Brain microvascular endothelial cell (primary cell): ENCODE data around the gene TADA3.

ENCODE experiments used
- DNase-seq: peaks from one replicate; pipeline ENCODE4 v3.0.0-alpha.2; 2020
- H3K27ac ChIP-seq: fragments of 250-450 bp; sonication (Bioruptor Pico); 2 replicates; pipeline ENCODE4 v1.5.1; 2020; ENCODE audit warnings: mild to moderate bottlenecking, moderate library complexity
- H3K27me3 ChIP-seq: fragments of 250-450 bp; sonication (Bioruptor Pico); replicated peaks from 2 replicates; pipeline ENCODE4 v1.5.1; 2020; ENCODE audit warnings: mild to moderate bottlenecking
- H3K36me3 ChIP-seq: fragments of 250-450 bp; sonication (Bioruptor Pico); replicated peaks from 2 replicates; pipeline ENCODE4 v1.5.1; 2020; ENCODE audit warnings: mild to moderate bottlenecking
- H3K4me3 ChIP-seq: 2 replicates; pipeline ENCODE4 v1.5.1; 2011; ENCODE audit warnings: low read depth, mild to moderate bottlenecking, control low read depth, low read length, moderate library complexity
- in situ Hi-C: cut with HindIII; loops from 2 replicates; pipeline ENCODE4 v1.10.0; 2017; ENCODE audit warnings: low sequenced_read_pairs, low pct_ligation_motif_present
- TF ChIP-seq, protein P1 (sequence below): IDR thresholded peaks from 2 replicates; pipeline ENCODE4 v1.5.1; 2011; ENCODE audit warnings: low read depth, mild to moderate bottlenecking, moderate library complexity, low read length, control low read depth, inconsistent platforms; ENCODE audit errors: missing control alignments

TADA3 gene

DNA sequence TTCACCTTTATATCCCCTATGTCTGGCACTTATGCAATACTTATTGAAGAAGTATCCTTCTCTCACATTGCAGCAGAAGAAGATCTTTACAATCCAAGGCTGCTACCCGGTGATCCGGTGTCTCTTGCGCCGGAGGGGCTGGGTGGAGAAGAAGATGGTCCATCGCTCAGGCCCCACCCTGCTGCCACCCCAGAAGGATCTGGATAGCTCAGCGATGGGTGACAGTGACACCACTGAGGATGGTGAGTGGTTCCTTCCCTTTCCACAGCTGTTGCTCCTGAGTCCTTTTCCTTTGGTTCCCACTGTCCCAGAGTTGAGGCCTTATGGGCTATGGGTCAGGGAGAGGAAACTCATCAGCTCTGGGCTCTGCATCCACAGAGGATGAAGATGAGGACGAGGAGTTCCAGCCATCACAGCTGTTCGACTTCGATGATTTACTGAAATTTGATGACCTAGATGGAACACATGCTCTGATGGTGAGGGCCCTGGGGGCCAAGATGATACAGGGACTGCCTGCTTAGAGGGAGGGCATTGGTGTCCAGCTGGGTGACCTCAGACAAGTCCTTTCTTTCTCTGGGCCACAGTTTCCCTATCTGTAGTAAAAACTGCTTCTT is 20.7 kb upstream of the TADA3 start:
- DNase-seq: no peak
- H3K27me3 ChIP-seq: no peaks in the 10 kb centered on the region
- H3K27ac ChIP-seq: no peak overlapping the region
- in situ Hi-C loops: no loop called here
- TF ChIP-seq, protein P1, sequence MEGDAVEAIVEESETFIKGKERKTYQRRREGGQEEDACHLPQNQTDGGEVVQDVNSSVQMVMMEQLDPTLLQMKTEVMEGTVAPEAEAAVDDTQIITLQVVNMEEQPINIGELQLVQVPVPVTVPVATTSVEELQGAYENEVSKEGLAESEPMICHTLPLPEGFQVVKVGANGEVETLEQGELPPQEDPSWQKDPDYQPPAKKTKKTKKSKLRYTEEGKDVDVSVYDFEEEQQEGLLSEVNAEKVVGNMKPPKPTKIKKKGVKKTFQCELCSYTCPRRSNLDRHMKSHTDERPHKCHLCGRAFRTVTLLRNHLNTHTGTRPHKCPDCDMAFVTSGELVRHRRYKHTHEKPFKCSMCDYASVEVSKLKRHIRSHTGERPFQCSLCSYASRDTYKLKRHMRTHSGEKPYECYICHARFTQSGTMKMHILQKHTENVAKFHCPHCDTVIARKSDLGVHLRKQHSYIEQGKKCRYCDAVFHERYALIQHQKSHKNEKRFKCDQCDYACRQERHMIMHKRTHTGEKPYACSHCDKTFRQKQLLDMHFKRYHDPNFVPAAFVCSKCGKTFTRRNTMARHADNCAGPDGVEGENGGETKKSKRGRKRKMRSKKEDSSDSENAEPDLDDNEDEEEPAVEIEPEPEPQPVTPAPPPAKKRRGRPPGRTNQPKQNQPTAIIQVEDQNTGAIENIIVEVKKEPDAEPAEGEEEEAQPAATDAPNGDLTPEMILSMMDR: no peak
- peaks cover 5% of the 10 kb centered on the region for H3K36me3 ChIP-seq
- no peak overlapping the region for H3K4me3 ChIP-seq

DNA sequence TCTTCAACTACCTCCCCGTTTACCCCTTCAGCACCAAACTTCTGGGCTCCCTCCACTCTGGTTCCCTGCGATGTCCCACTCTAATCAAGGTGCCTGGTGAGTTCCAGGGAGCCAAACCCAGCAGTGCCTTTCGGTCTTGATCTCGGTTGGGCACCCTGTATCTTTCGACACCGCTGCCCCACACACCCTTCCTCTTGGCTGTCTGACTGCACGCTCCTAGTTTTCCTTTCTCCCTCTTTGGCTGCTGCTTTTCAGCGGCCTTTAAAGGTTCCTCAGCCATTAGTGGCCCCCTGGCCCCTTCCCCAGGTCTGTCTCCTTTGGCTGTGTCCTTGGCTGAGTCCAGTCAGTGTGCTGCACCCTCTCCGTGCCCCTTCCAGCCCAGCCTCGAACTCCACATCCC is 18.6 kb upstream of the TADA3 start:
- Histone ChIP-seq H3K4me3 (peak overlapping the region; percentile 54), H3K27ac (no peak overlapping the region)

GRCh38 chr3:9810433-9810770 is 18.1 kb upstream of the TADA3 start:
- Histone ChIP-seq H3K27ac (no peak overlapping the region), H3K4me3 (peak overlapping the region; percentile 54), H3K27me3 (no peaks in the 10 kb centered on the region), H3K36me3 (peaks cover 26% of the 10 kb centered on the region)
- no peak for DNase-seq
- TF ChIP-seq, protein P1: no peak
- in situ Hi-C loops: no loop called here

More for the DNA sequence above, 18.6 kb upstream of the TADA3 start:
- TF ChIP-seq, protein P1: no peak
- H3K36me3 ChIP-seq: peaks cover 21% of the 10 kb centered on the region
- no peak for DNase-seq
- in situ Hi-C loops: no loop called here
- H3K27me3 ChIP-seq: no peaks in the 10 kb centered on the region

DNA sequence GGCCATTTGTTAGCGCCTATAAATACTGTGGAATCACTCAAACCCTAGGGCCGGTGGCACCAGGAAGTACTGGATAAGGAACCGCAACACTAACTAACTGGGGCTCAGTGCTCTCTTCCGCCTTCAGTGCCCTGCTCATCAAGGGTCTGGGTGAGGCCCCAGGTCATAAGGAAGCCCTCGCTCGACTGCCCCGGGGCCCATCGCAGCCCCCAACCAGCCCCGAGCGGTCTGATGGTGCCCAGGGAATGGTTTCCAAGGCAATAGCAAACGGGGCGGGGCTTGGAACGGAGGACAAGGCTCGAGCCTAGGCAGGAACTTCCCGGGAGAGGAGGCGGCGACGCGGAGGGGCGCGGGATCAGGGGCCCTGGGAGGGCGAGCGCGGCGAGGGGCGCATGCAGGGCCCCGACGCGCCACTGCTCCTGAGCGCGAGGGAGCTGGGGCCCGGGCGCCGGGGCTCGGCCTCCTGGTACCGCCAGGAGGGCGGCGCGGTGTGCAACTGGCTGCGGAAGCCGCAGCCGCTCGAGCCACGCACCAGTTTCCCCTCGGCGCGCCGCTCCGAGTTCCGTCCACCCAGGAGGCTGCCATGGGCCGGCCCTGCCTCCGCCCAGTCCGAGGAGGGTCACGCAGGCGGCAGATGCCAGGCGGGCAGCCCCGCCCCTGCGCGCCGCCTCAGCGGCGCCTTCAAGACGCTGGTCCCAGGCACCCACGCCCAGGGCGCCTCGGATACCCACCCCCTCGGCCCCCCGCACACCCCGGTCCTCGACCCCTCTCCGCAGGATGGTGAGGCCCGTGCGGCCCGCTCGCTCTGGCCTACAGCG is 17.6 kb upstream of the TADA3 start, which contains the start of gene TTLL3:
TTLL3 (plus strand) TSS at position 648 of the 818 bp plus-strand sequence. CDS start 400 bp downstream, outside the sequence.
- Histone ChIP-seq H3K36me3 (peaks cover 31% of the 10 kb centered on the region), H3K4me3 (peak within 1 kb of the TSS; percentile 54), H3K27ac (peak within 1 kb of the TSS; percentile 21), H3K27me3 (no peaks in the 10 kb centered on the region)
- in situ Hi-C loops: no loop called here
- TF ChIP-seq, protein P1: no peak
- DNase-seq: peak; percentile 57

DNA sequence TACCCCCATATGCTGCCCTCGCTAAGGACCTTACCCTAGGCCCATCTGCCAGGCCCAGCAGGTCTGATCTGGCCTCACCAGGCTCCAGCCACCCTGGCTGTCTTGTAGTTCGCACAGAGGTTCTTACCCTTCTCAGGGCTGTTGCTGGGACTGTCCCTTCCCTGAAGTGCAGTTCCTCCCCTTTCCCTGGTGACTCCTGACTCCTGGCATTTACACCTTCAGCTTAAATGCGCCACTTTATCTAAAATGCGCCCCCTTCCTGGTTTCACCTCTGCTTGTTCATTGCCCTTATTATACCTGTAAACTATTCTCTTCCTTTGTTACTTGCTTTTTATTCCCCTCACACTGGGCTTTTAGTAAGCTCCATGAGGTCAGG is 17.0 kb upstream of the TADA3 start:
- Histone ChIP-seq H3K36me3 (peaks cover 37% of the 10 kb centered on the region), H3K27ac (peak overlapping the region; percentile 21), H3K27me3 (no peaks in the 10 kb centered on the region), H3K4me3 (peak overlapping the region; percentile 54)
- no peak for DNase-seq
- in situ Hi-C loops: no loop called here
- TF ChIP-seq, protein P1: no peak
